Limb (tissue), 2 donors: ENCODE results near the gene RHBDF1.

ENCODE experiments used
- DNase-seq, 2 donors: peaks; one replicate each; pipeline ENCODE4 v3.0.0-alpha.2; 2016; ENCODE audit errors: extremely low spot score in 2 of 2

Gene RHBDF1

DNA sequence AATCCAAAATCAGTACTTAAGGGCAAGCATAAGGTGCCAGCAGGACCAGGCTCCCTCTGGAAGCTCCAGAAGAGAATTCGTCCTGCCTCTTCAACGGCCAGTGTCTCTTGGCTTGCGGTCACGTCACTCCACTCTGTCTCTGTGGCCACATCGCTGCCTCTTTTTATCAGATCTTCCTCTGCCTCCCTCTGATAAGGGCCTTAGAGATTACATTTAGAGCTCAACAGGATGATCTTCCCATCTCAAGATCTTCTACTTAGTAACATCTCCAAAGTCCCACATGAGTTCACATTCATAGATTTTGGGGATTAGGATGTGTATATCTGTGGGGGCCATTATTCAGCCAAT is 22.5 kb upstream of the RHBDF1 start:
- DNase-seq = no peak

DNA sequence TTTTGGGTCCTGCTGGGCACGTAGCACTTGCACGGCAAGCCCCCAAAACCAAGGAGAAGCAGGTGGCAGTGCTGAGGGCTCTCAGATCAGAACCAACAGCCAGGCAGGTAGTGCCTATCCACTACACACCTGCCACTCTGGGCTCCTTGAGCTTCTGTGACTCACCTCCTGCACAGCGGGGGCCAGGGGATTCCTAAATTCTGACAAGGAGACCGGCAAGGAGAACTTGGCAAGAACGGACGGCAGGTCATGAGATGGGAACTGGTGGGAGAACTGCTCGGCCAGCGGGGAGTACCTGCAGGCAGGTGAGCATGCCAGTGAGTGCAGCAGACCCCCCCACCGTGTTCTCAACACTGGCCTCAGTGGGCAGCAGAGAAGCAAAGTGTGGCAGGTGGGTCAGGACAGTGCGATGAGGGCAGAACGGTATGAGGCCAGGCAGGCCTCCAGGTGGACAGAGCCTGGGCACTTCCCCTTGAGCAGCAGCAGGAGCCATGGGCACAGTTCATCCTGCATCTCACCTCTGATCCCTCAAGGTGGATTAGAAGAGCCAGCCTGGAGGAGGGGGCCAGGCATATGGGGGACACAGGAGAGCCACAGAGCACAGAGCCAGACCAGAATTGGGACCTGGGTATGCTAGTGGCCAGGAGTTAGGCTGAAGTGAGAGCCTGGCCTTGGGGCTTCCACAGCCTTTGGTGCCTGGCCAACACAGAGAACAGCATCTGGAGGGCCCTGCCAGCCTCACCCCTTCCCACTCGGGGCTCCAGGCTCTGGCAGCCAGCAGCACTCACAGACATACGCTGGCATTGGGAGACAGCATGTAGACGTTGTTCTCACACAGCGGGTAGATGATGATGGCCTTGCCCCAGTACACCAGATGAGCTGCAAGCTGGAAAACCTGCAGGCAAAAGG is 20.3 kb upstream of the RHBDF1 start:
- DNase-seq = no peak

DNA sequence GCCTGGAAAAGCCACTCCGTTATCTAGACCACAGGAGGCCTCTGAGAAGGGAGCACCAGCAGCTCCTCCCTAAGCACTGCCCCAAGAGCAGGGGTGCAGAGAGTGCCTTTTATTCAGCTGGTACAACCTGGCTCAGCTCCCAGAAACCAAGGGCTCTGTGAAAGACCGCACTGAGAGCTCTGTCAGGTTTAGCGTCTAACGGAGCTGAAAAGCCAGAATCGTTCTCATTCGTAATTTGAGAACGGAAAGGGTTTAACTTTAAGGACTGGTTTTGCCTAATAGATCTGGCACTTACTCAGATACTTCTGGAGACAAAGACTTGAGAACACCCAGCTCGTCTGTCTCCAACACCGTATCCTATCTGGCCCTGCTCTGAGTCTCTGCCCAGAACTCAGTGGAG is 19.1 kb upstream of the RHBDF1 start:
- DNase-seq = peak; percentile 27 to 62

DNA sequence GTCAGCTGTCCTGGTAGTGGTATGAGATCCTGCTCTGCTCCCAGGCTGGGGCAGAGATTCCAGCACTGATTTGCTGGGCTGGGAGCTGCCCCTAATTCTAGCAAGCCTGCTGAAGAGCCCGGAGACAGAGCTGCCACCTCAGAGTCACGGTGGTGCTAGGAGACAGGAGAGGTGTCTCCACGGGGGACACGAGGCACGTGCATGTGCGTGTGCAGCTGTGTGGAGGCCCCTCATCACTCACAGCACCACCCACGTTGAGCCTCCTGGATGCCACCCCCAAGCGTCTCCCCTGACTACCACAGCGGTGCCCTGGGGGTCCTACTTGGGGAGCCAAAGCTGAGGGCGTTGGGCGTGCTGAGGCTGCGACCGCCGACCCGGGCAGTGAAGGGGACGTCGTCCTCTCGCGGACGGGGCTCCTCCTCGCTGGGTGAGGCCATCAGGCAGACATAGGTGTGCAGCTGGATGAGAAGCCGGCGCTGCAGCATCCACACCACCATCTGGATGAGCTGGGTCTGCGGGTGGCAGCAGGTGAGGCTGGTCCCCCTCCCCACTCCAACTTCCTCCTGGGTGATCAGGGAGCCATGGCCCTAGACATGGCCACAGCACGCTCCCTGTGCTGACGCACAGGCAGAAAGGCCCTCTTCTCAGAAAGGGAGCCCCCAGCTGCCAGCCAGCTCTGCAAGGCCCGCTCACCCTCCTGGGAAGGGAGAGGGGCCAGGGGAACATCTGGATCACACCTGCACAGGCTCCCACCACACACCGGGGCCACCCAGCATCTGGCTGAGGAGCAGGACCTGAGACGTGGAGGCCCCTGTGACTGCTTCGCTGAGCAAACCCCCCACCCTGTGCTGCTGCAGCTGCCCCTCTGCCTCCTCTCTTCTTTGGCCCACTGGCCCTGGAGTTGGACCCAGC is 17.2 kb upstream of the RHBDF1 start:
- DNase-seq = no peak

DNA sequence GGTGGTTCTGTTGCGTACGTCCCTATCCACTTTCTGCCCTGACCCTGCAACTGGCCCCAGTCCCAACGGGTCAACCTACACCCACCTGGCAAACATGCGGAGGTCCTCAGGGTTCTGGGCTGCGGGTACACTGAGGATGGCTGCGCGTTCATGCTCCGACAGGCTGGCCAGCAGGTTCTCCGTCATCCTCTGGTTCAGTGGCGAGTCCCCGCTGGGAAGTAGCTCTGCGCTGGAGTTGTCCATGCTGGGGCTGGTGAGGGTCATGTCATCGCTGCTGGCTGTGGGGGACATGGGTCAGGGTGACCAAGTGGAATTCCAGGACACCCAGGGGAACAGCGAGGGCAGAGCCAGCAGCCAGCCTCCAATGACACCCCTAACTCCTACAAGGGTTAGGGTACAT is 16.2 kb upstream of the RHBDF1 start:
- DNase-seq = no peak

DNA sequence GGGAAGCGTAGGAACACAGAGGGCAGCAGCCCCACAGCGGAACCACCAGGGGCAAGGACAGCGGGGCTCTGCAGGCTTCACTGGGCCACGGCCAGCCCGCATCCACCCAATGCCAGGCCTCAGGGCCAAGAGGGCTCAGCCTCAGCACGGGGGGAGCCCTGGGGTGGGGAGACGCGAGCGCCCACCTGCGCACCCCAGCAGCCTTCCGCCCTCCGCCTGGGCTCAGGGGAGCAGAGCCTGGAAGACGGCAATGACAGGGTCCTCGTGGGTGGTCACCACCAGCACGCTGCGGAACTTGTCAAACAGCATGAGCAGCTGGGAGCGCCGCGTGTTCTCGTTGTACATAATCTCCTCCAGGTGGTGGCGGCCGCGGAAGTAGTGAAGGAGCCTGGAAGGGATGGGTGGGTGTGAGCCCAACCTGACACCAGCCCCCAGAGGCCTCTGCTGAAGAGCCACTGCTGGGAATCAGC is 14.1 kb upstream of the RHBDF1 start:
- DNase-seq = no peak

DNA sequence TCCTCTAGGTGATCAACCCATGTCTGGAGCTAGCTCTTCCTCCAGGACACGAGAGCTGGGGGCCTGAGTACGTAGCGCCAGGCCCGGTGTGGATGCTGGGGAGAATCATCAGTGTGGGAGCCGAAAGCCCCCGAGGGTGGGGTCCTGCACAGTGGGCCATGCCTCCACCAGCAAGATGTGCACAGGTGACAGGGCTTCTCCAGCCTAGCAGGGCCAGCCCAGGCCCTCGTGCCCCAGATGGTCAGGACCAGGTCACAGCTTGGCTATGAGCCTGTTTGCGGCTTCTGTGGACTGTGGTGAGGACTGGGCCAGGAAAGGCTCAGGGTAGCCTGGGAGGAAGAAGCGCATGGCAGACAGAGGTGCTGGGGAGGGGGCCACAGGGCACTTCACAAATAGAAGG is 13.4 kb upstream of the RHBDF1 start:
- DNase-seq = no peak

DNA sequence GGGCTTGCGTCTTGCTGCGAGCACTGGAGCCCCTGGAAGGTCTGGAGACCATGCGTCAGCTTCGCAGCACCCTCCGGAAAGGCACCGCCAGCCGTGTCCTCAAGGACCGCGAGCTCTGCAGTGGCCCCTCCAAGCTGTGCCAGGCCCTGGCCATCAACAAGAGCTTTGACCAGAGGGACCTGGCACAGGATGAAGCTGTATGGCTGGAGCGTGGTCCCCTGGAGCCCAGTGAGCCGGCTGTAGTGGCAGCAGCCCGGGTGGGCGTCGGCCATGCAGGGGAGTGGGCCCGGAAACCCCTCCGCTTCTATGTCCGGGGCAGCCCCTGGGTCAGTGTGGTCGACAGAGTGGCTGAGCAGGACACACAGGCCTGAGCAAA is 13.0 kb upstream of the RHBDF1 start:
- no peak for DNase-seq

DNA sequence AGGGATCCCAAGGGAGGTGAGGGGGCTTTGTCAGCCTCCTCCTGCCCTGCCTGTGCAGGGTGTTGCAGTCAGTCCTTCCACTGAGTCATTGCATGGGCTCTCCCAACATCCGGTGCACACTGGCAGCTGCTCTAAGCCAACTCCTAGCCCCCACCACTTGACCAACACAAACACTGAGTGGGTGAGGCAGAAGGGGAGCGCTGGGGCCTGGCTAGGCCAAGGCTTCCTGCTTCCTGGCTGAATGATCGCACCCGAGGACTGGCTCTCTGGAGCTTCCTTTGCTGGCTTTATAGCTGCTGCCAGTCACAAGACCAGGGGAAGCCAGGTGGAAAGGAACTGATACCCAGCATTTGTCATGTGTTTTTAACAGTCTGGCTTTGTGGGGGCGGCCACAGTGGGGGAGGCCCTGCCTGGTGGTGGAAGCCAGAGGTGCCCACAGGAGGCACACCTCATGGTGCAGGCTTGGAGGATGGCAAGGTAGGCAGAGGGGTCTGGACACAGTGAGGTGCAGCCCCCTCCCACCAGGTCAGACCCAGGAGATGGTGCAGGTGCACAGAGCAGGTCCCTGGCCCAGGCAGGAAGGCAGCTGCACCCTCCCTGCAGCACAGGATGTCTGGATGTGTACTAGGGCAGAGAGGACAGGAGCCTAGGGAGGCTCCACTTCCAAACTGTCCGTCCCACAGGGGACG is 12.4 kb upstream of the RHBDF1 start:
- no peak for DNase-seq

DNA sequence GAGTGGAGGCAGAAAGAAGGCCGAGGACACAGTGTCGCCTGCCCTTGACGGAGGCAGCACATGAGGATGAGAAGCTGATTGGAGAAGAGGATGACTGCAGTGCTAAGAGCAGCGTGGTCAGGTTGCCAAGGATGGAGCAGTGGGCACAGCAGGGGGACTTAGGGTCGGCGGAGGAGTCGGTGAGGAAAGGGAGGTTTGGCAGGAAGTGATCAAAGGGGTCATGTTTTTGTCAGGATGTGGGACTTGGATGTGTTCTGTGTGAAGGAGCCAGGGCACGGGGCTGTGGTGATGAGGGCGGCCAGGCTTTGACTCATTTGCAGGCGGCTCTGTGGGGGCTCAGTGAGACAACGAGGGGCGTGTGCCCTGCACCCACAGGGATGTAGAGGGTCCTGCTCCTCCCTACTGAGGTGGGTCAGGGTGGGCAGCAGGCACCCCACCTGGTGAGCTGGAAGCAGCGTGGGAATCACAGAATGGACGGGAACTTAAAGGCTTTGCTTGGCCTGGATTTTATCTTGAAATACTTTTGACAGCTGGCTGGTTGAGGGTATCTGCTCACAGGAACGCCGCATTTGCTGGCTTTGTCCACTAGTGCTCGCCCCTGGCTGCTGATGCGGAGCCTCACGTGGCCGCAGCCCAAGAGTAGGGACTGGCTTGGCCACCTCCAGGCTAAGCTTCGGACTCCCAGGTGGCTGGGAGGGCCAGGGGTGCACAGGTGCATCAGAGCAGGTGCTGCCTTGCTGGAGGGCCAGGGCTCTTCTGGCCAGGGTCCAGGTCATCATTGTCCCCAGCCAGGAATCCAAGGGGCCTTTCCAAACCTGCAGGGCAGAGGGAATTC is 11.6 kb upstream of the RHBDF1 start:
- DNase-seq = no peak

DNA sequence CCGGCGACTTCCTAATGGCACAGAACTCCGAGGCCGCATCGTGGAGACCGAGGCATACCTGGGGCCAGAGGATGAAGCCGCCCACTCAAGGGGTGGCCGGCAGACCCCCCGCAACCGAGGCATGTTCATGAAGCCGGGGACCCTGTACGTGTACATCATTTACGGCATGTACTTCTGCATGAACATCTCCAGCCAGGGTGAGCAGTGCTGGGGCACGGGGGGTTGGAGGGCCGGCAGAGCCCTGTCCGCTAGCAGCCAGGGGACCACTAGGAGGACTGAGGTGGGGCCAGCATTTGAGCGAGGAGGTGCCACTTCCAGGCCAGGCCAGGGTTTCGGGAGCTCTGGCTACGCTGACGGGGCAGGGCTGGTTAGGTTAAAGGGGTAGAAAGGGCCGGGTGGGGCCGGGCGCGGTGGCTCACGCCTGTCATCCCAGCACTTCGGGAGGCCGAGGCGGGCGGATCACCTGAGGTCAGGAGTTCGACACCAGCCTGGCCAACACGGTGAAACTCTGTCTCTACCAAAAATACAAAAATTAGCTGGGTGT is 10.7 kb upstream of the RHBDF1 start:
- no peak for DNase-seq

DNA sequence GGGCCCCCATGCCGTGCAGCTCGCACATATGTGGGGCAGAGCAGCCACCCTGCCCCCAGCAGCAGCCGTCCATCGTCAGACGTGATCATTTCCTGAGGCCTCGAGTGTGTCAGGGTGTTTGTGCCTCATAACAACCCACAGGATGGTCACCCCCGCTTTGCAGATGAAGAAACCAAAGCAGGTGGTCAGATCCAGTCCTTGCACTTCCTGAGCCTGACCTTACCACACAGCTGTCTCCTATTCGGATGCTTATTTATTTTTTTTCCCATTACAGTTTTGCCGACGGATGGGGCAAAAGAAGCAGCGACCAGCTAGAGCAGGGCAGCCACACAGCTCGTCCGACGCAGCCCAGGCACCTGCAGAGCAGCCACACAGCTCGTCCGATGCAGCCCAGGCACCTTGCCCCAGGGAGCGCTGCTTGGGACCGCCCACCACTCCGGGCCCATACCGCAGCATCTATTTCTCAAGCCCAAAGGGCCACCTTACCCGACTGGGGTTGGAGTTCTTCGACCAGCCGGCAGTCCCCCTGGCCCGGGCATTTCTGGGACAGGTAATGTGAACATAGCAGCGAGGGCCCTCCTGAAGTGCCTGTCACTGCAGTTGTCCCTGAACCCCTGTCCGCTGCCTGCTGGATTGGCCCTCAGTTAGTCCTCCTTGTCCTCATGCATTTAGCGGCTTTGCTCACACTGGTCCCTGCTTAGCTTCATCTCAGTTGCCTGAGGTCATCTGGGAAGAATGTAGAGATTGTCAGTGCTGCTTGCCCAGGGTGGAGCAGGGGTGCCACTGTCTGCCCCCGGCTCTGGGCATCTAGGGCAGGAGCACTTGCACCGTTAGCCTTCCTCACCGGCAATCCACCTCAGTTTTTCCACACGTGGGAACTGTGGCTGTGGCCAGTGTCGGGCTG is 7.0 kb upstream of the RHBDF1 start:
- DNase-seq = no peak

DNA sequence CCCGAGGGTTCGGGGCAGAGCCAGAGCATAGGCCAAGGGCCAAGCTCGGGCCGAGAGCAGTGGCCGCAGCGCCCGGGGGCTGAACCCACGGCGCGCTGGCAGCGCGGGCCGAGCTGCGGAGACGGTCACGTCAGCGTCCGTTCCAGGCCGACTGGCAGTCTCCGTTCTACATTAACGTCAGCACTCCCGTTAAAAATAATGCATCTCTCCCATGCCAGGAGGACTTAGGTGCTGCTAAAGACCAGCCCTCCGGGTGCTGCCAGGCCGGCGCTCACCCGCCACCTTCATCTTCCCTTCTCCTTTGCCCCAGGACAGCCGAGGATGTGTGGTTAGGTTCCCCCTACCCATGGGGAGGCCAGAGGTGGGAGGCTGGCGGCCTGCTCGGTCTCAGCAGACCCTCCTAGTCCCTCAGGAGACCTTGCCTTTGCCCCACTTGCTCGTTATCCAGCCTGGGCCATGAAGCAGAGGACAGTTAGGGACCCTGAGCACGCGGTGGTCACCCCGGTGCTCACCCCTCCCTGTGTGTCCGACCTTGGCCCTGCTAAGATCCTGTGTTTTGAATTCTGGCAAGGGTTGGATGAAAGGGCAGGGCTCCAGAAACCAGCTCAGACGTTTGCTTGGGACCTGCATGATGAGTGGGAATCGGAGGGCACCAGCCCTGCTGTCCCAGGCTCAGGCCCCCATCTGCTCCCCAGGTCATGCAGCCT is 6.2 kb upstream of the RHBDF1 start:
- no peak for DNase-seq

DNA sequence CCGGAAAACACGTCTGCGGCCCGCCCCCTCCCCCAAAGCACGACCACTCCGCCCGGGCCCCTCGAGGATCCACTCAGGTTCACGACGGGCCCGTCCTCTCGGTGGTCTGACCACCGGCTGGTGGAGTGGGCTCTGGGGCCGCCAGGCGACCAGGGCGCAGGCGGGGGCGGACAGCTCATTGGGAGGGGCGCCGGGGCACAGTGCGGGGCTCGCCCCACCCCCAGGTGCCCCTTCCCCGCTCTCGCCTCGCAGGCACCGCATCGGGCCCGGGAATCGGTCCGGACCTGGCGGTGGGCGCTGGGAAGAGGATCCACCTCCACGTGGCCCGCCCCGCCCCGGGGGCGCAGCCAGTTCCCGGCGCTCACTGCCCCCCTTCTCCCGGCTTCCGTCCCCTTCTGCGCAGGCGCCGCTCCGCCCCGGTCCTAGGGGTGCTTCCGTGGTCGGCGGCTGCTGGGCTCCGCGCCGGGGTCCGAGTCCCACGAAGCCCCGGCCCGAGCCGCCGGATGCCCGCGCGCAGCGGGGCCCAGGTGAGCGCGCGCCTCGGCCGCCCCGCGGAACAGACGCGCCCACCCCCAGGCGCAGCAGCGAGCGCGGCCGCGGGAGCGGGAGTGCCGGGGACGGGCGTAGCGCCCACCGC is 5.5 kb upstream of the RHBDF1 start, which contains the start of gene MPG:
Gene MPG, plus strand, starts transcription at position 419 of the 637 bp plus-strand sequence. Its CDS starts 85 bp downstream, at position 504.
- DNase-seq = peak; percentile 80 to 92

DNA sequence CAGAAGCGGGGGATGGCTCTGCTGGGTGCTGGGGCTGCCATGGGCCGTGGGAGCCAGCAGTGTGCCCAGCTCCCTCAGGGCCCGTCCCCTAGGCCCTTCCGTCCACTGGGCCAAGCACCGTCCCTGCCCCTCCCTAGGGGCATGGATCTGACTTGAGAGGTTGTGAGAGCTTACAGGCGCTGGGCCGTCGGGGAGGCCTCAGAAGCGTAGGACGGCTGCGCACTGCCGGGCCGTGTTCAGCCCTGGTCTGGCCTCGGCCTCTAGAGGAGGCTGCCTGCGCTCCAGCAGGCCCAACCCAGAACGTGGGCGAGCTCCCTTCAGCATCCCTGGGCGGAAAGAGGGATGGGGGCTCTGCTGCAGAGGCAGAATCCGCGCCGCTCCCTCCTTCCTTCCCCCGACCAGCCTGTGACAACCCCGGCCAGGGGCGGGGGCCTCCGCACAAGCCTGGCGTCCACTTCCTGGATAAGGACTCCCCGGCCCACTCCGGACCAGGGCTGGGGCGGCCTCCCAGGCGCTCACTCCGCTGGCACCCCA is 4.9 kb upstream of the RHBDF1 start:
- peak; percentile 50 to 76 for DNase-seq

DNA sequence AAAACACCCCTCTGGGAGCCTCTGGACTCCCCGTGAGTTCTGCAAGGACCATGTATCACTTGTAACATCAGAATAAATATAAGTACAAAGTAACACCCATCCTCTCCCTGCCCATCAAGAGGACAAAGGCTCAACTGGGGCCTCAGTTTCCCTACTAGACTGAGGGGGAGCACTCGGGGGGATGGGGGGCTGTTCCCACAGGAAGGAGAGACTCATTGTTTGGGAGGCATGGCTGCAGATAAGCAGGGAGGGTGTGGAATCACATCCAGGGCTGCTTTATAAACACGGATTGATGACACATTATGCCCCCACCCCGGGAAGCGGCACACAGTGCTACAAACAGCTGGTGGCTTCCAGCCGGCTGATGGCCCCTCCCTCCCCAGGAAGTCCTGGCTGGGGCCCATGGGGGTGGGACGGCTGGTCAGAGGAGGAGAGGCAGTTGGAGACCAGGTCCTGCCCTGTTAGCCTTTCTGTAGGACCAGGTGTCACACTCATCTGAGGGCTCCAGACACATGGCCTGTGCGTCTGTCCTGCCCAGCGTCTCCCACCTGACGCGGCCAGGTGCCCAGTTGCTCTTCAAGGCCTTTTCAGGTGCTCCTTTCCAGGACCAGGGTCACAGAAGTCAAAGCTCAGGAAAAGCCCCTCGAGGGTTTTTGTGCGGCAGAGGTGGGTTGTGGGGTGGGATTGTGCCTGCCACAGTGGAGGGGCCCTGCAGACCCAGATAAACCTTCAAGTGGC is 4.3 kb upstream of the RHBDF1 start:
- peak; percentile 61 to 67 for DNase-seq
